ENCODE results near the gene MPPED2. TPM values are rescaled to one million over a fixed set of nuclear protein-coding genes. Genes with fewer than 3 reads are reported as not detected.

MPPED2 gene
- total and polyA plus RNA-seq, 4 donors: 7.1 to 20.4 (median 7.9) TPM

DNA sequence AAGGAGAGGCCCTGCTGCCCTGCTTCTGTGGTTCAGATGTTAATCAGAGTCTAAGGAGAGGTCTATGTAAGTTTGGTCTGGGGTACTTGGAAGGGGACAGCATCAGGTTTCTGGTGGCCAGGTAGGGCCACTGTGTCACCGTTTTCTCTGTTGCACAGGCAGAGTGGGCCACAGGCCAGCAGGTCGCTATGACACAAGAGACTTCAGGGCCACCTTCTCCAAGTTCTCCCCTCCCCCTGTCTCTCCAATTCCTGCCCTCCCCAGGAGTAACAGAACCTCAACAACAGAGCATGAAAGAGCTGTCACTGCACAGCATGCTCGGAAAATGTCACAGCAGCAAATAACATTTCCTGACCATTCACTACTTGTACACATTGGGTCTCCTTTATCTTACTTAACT lies 58.6 kb downstream of the MPPED2 start:
- WGBS, 2 donors: 50 to 64% methylated on average over 3 of the region's 3 CpGs
- no peak for ATAC-seq (ENCODE audit: low FRiP score)

DNA sequence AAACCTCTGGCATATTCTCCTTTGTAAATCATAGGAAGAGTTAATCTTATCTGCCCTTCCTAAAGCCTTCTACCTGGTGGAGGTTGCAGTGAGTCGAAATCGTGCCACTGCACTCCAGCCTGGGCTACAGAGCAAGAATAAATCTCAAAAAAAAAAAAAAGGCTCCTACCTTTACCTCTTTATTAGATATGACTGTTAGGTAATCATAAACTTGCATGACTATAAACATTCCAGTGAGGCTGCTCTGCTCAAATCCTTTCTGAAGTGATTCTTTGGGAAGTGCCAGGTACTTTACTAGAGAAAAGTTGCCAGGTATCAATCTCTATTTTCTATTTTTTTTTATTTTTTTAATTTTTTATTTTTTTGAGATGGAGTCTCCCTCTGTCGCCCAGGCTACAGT lies 59.6 kb downstream of the MPPED2 start:
- Histone ChIP-seq H3K27ac (ENCODE audit: low read depth in 1 of 2, low read length in 2 of 2) (no peak overlapping the region), H3K9me3 (ENCODE audit: control insufficient read depth, low read length) (no peaks in the 10 kb centered on the region), H3K27me3 (ENCODE audit: control insufficient read depth in 1 of 2, insufficient read depth in 2 of 2, low read length in 1 of 2) (no peaks in the 10 kb centered on the region), H3K4me3 (ENCODE audit: low read length in 2 of 2) (no peak overlapping the region), H3K4me1 (ENCODE audit: control insufficient read depth in 1 of 2, insufficient read depth in 2 of 2, low read length in 2 of 2) (peaks cover 0 to 4% of the 10 kb centered on the region in 2 donors), H3K36me3 (ENCODE audit: control insufficient read depth in 1 of 2, insufficient read depth in 2 of 2, low read length in 1 of 2) (no peaks in the 10 kb centered on the region)
- DNase-seq (no peak), ATAC-seq (ENCODE audit: low FRiP score) (no peak)
- 89% methylated on average over 3 of the region's 3 CpGs for WGBS, 2 donors
- intact Hi-C loops (cut with DNase I): no loop called here

More for the DNA sequence above, 58.6 kb downstream of the MPPED2 start:
- no peak overlapping the region for H3K27ac ChIP-seq (ENCODE audit: low read depth in 1 of 2, low read length in 2 of 2)
- no peaks in the 10 kb centered on the region for H3K9me3 ChIP-seq (ENCODE audit: control insufficient read depth, low read length)
- no peak for DNase-seq
- H3K36me3 ChIP-seq (ENCODE audit: control insufficient read depth in 1 of 2, insufficient read depth in 2 of 2, low read length in 1 of 2): no peaks in the 10 kb centered on the region
- no peaks in the 10 kb centered on the region for H3K27me3 ChIP-seq (ENCODE audit: control insufficient read depth in 1 of 2, insufficient read depth in 2 of 2, low read length in 1 of 2)
- no peak overlapping the region for H3K4me3 ChIP-seq (ENCODE audit: low read length in 2 of 2)
- H3K4me1 ChIP-seq (ENCODE audit: control insufficient read depth in 1 of 2, insufficient read depth in 2 of 2, low read length in 2 of 2): peaks cover 0 to 2% of the 10 kb centered on the region in 2 donors
- intact Hi-C loops (cut with DNase I): no loop called here

DNA sequence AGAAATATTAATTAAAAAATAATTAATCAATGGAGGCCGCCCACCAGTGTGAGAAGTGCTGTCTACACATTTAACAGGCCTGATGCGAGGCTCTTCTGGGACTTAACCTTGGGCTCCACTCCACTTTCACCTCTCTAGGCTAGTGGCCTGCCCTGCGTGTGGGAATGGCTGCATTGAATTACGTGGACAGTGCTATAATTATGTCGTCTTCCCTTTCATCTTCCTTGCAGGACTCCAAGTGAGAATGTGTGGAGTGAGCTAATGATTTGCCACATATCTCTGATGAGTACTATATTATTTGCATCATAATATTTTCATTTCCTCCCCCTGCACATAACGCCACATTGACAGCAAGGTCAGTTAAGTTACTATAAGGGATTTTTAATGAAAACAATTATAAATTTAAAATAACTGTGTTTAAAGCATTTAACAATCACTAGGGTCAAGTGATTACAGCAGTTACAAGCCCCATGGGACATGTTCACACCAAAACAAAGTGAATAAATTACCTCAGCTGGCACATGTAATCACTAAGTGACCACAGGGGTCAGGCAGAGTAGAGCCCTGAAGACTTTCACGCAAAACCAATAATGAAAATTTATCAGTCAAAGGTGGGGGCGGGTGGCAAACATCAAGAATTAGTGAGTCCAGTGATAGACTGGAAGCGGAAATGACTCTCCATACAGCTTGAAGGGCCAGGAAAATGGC lies 63.5 kb downstream of the MPPED2 start:
- DNase-seq (no peak), ATAC-seq (ENCODE audit: low FRiP score) (no peak)
- Histone ChIP-seq H3K27me3 (ENCODE audit: control insufficient read depth in 1 of 2, insufficient read depth in 2 of 2, low read length in 1 of 2) (no peaks in the 10 kb centered on the region), H3K9me3 (ENCODE audit: control insufficient read depth, low read length) (no peaks in the 10 kb centered on the region), H3K4me3 (ENCODE audit: low read length in 2 of 2) (no peak overlapping the region), H3K27ac (ENCODE audit: low read depth in 1 of 2, low read length in 2 of 2) (no peak overlapping the region), H3K36me3 (ENCODE audit: control insufficient read depth in 1 of 2, insufficient read depth in 2 of 2, low read length in 1 of 2) (no peaks in the 10 kb centered on the region), H3K4me1 (ENCODE audit: control insufficient read depth in 1 of 2, insufficient read depth in 2 of 2, low read length in 2 of 2) (peaks cover 0 to 5% of the 10 kb centered on the region in 2 donors)
- intact Hi-C loops (cut with DNase I): no loop called here
- 91 to 92% methylated on average over 9 of the region's 9 CpGs for WGBS, 2 donors

DNA sequence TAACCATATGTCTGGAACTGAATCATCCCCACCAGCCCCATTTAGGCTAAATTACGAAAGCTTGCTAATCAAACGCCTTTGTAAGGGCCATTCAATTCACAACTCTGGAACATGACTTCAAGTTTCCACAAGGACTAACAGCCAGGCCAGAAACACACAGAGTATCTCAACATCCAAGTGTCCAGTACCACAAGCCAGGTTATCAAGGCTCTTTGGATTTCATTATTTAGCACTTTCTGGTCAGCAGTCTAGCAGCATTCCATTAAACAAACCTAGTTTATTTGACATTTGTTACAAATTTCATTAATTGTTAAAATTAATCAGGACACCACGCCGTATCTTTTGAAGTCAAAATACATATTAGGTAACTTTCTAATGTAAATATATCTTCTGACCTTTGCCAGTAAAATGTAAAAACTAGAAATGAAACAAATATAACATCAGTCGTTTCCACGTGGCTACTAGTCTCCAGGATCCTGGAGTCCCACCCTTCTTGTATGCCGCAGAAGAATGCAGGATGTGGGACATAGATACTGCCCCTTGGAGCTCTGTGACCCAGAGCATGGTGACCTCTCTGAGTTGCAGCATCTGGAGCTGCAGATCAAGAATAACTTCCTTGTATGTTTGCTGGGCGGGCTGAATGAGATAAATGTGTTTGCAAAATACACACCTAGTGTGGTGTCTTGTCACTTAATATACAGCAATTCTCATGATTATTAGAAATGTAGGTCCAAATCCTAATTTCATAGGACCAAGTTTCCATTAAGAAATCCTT lies 64.7 kb downstream of the MPPED2 start:
- H3K4me1 ChIP-seq (ENCODE audit: control insufficient read depth in 1 of 2, insufficient read depth in 2 of 2, low read length in 2 of 2): peaks cover 2 to 5% of the 10 kb centered on the region in 2 donors
- intact Hi-C loops (cut with DNase I): no loop called here

DNA sequence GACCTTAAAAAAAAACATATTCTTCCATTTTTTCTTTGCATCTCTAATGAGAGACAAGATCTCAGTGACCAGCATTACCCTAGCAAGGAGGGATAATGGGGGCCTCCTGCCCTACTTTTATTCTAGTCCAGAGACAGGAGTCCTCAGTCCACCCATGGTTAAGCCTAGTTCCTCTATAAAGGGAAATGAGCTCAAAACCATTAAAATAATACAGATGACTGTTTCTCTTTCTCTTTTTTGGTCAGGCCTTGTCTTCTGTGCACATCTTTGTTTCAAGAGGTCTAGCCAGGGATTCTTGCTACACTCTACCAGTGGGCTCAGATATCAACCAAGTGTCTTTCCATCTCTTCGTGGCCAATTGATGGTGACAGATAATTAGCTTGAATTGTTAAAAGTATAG lies 73.1 kb downstream of the MPPED2 start:
- no peaks in the 10 kb centered on the region for H3K27me3 ChIP-seq (ENCODE audit: control insufficient read depth in 1 of 2, insufficient read depth in 2 of 2, low read length in 1 of 2)
- ATAC-seq (ENCODE audit: low FRiP score) (no peak), DNase-seq (no peak)
- H3K4me1 ChIP-seq (ENCODE audit: control insufficient read depth in 1 of 2, insufficient read depth in 2 of 2, low read length in 2 of 2): peaks cover 2 to 3% of the 10 kb centered on the region in 2 donors
- H3K9me3 ChIP-seq (ENCODE audit: control insufficient read depth, low read length): no peaks in the 10 kb centered on the region
- H3K36me3 ChIP-seq (ENCODE audit: control insufficient read depth in 1 of 2, insufficient read depth in 2 of 2, low read length in 1 of 2): no peaks in the 10 kb centered on the region
- no peak overlapping the region for H3K4me3 ChIP-seq (ENCODE audit: low read length in 2 of 2)
- WGBS, 2 donors: 94 to 98% methylated on average over 1 of the region's 1 CpG
- intact Hi-C loops (cut with DNase I): no loop called here
- no peak overlapping the region for H3K27ac ChIP-seq (ENCODE audit: low read depth in 1 of 2, low read length in 2 of 2)

More for the DNA sequence above, 64.7 kb downstream of the MPPED2 start:
- H3K27me3 ChIP-seq (ENCODE audit: control insufficient read depth in 1 of 2, insufficient read depth in 2 of 2, low read length in 1 of 2): no peaks in the 10 kb centered on the region
- no peak for DNase-seq
- no peak overlapping the region for H3K27ac ChIP-seq (ENCODE audit: low read depth in 1 of 2, low read length in 2 of 2)
- no peaks in the 10 kb centered on the region for H3K9me3 ChIP-seq (ENCODE audit: control insufficient read depth, low read length)
- WGBS, 2 donors: 74 to 75% methylated on average over 8 of the region's 8 CpGs
- ATAC-seq (ENCODE audit: low FRiP score): no peak
- H3K36me3 ChIP-seq (ENCODE audit: control insufficient read depth in 1 of 2, insufficient read depth in 2 of 2, low read length in 1 of 2): no peaks in the 10 kb centered on the region
- no peak overlapping the region for H3K4me3 ChIP-seq (ENCODE audit: low read length in 2 of 2)

DNA sequence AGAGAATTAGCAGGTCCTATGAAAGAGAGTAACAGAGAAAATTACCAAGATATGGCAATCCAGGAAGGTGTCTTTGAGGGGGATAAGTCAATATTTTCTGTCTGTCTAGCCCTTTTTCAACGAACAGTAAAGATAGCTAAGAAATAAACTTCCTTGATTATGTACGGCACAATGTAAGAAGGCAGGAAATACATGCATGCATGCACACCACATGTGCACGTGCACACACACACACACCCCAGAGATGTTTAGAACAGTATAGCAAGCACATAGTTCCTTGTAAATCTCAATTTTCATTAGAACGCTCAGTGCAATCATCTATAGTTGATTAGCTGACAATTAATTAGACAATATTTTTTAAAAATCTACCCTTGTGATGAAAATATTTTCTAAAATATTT lies 74.7 kb downstream of the MPPED2 start:
- WGBS, 2 donors: 86 to 93% methylated on average over 4 of the region's 4 CpGs
- intact Hi-C loops (cut with DNase I): no loop called here
- no peaks in the 10 kb centered on the region for H3K27me3 ChIP-seq (ENCODE audit: control insufficient read depth in 1 of 2, insufficient read depth in 2 of 2, low read length in 1 of 2)
- no peaks in the 10 kb centered on the region for H3K9me3 ChIP-seq (ENCODE audit: control insufficient read depth, low read length)
- peaks cover 0 to 3% of the 10 kb centered on the region in 2 donors for H3K4me1 ChIP-seq (ENCODE audit: control insufficient read depth in 1 of 2, insufficient read depth in 2 of 2, low read length in 2 of 2)
- H3K36me3 ChIP-seq (ENCODE audit: control insufficient read depth in 1 of 2, insufficient read depth in 2 of 2, low read length in 1 of 2): no peaks in the 10 kb centered on the region
- DNase-seq: no peak
- ATAC-seq (ENCODE audit: low FRiP score): no peak
- H3K4me3 ChIP-seq (ENCODE audit: low read length in 2 of 2): no peak overlapping the region
- H3K27ac ChIP-seq (ENCODE audit: low read depth in 1 of 2, low read length in 2 of 2): no peak overlapping the region

DNA sequence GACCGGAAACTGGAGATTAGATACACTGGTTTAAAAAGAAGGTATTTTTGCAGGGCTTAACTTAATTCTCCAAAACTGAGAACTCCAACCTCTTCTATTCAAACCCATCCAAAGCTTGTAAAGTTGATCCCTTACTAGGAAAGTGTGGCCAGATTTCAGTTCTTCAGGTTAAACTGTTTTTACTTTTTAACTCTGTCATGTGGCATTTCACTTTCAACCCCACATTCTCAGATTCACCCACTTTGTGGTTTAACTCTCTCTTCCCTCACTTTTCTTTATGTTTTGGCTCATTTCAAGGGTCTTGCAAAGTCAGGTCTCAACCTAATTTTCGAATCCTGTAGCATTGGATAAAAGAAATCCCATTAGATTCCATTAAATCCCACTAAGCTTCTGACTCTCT lies 75.4 kb downstream of the MPPED2 start:
- H3K36me3 ChIP-seq (ENCODE audit: control insufficient read depth in 1 of 2, insufficient read depth in 2 of 2, low read length in 1 of 2): no peaks in the 10 kb centered on the region
- 97% methylated on average over 2 of the region's 2 CpGs for WGBS, 2 donors
- intact Hi-C loops (cut with DNase I): no loop called here

DNA sequence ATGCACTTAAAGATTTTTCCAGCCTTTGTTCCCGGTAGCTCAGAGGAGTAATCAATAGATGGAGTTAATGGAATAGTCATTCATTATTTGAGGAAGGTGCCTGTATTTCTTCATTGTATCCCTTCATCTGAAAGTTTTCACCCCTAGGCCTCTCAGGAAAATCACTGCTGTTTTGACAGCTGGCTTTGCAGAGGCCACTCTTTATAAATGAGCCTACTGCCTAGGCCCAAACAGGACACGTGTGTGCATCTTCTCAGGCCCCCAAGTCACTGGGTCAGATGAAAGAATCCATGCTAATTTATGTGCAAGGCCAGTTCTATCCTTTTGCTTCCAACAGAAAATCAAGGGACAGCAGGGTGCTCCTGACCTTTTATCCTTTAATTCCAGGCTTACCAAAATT lies 76.8 kb downstream of the MPPED2 start:
- intact Hi-C loops (cut with DNase I): no loop called here
- no peak overlapping the region for H3K27ac ChIP-seq (ENCODE audit: low read depth in 1 of 2, low read length in 2 of 2)
- H3K36me3 ChIP-seq (ENCODE audit: control insufficient read depth in 1 of 2, insufficient read depth in 2 of 2, low read length in 1 of 2): no peaks in the 10 kb centered on the region
- no peak overlapping the region for H3K4me3 ChIP-seq (ENCODE audit: low read length in 2 of 2)
- 86 to 93% methylated on average over 2 of the region's 2 CpGs for WGBS, 2 donors
- H3K9me3 ChIP-seq (ENCODE audit: control insufficient read depth, low read length): no peaks in the 10 kb centered on the region
- no peaks in the 10 kb centered on the region for H3K27me3 ChIP-seq (ENCODE audit: control insufficient read depth in 1 of 2, insufficient read depth in 2 of 2, low read length in 1 of 2)
- no peak for DNase-seq
- no peak for ATAC-seq (ENCODE audit: low FRiP score)
- peaks cover 0 to 4% of the 10 kb centered on the region in 2 donors for H3K4me1 ChIP-seq (ENCODE audit: control insufficient read depth in 1 of 2, insufficient read depth in 2 of 2, low read length in 2 of 2)

More for the DNA sequence above, 75.4 kb downstream of the MPPED2 start:
- no peak for DNase-seq
- Histone ChIP-seq H3K4me3 (ENCODE audit: low read length in 2 of 2) (no peak overlapping the region), H3K9me3 (ENCODE audit: control insufficient read depth, low read length) (no peaks in the 10 kb centered on the region), H3K27ac (ENCODE audit: low read depth in 1 of 2, low read length in 2 of 2) (no peak overlapping the region), H3K4me1 (ENCODE audit: control insufficient read depth in 1 of 2, insufficient read depth in 2 of 2, low read length in 2 of 2) (peaks cover 0 to 2% of the 10 kb centered on the region in 2 donors), H3K27me3 (ENCODE audit: control insufficient read depth in 1 of 2, insufficient read depth in 2 of 2, low read length in 1 of 2) (no peaks in the 10 kb centered on the region)
- no peak for ATAC-seq (ENCODE audit: low FRiP score)

DNA sequence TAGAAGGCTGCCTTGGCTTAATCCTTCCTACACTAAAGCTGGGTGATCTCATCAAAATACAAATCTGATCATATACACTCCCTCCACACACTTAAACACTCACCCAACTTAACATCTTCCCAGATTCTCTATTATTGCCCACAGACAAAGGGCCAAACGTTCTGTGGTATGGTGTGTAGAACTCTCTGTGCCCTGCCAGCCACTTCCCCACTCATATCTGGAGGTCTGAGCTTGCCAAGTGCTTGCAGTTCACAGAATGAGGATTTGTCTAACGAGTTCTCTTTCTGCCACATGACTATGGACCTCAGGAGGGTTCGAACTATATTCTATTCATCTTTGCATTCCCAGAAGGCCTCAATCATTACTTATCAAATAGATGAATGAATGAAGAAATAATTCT lies 77.6 kb downstream of the MPPED2 start:
- DNase-seq (no peak), ATAC-seq (ENCODE audit: low FRiP score) (no peak)
- H3K4me3 ChIP-seq (ENCODE audit: low read length in 2 of 2): no peak overlapping the region
- no peak overlapping the region for H3K27ac ChIP-seq (ENCODE audit: low read depth in 1 of 2, low read length in 2 of 2)
- intact Hi-C loops (cut with DNase I): no loop called here
- H3K9me3 ChIP-seq (ENCODE audit: control insufficient read depth, low read length): no peaks in the 10 kb centered on the region
- H3K36me3 ChIP-seq (ENCODE audit: control insufficient read depth in 1 of 2, insufficient read depth in 2 of 2, low read length in 1 of 2): no peaks in the 10 kb centered on the region
- 42 to 54% methylated on average over 3 of the region's 3 CpGs for WGBS, 2 donors
- H3K27me3 ChIP-seq (ENCODE audit: control insufficient read depth in 1 of 2, insufficient read depth in 2 of 2, low read length in 1 of 2): no peaks in the 10 kb centered on the region
- peaks cover 0 to 4% of the 10 kb centered on the region in 2 donors for H3K4me1 ChIP-seq (ENCODE audit: control insufficient read depth in 1 of 2, insufficient read depth in 2 of 2, low read length in 2 of 2)

Data from aorta (tissue), 5 donors.